Measurements from ENCODE around the gene AFG1L.

The AFG1L gene

GRCh38 chr6:108543175-108543940 is 248.5 kb downstream of the AFG1L start:
- Histone ChIP-seq H3K27me3 (ENCODE audit: insufficient read depth, poor library complexity, severe bottlenecking) (no peaks in the 10 kb centered on the region), H3K27ac (replicated peaks) (no peak overlapping the region), H3K4me3 (replicated peaks; ENCODE audit: insufficient read depth, low read length) (no peak overlapping the region)
- no peak for TF ChIP-seq POLR2AphosphoS5 (IDR thresholded peaks at IDR 0.05; ENCODE audit: low read depth)
- TF ChIP-seq GABPA (IDR thresholded peaks at IDR 0.05; ENCODE audit: low read depth), result no peak
- TF ChIP-seq CTCF (IDR thresholded peaks at IDR 0.05; ENCODE audit: insufficient read depth, low read length), result no peak
- no peak for TF ChIP-seq REST (IDR thresholded peaks at IDR 0.05; ENCODE audit: insufficient replicate concordance, low read depth)
- no peak for TF ChIP-seq SPI1 (IDR thresholded peaks at IDR 0.05; ENCODE audit: borderline replicate concordance, low read depth)
- DNase-seq (ENCODE audit: low read depth in 1 of 2, low spot score in 1 of 2), result no peak

DNA sequence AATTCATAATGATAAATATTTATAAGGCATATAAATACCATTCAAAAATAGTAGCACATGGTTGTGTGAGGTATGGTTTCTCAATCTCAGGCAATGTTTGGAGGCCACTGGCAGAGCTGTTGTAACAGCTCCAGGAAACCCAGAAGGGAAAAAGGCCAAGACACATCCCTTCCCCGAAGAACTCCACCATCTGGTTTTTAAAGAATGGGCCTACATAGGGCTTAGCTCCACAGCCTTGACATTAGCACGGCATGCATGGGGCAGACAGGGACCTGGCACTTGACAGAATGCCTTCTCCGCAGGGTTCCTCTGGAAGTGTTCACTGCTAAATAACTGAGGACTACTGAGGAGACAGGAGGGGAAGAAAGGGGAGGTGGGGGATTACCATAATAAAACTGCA is 249.8 kb downstream of the AFG1L start:
- Histone ChIP-seq H3K27me3 (ENCODE audit: insufficient read depth, poor library complexity, severe bottlenecking) (no peaks in the 10 kb centered on the region), H3K27ac (replicated peaks) (no peak overlapping the region), H3K4me3 (replicated peaks; ENCODE audit: insufficient read depth, low read length) (no peak overlapping the region)
- TF ChIP-seq SPI1 (IDR thresholded peaks at IDR 0.05; ENCODE audit: borderline replicate concordance, low read depth) (no peak), CTCF (IDR thresholded peaks at IDR 0.05; ENCODE audit: insufficient read depth, low read length) (no peak), REST (IDR thresholded peaks at IDR 0.05; ENCODE audit: insufficient replicate concordance, low read depth) (no peak), GABPA (IDR thresholded peaks at IDR 0.05; ENCODE audit: low read depth) (no peak), POLR2AphosphoS5 (IDR thresholded peaks at IDR 0.05; ENCODE audit: low read depth) (no peak)
- DNase-seq (ENCODE audit: low read depth in 1 of 2, low spot score in 1 of 2), result no peak

- Histone ChIP-seq H3K27me3 (ENCODE audit: insufficient read depth, poor library complexity, severe bottlenecking) (no peaks in the 10 kb centered on the region), H3K4me3 (replicated peaks; ENCODE audit: insufficient read depth, low read length) (no peak overlapping the region), H3K27ac (replicated peaks) (no peak overlapping the region)
- TF ChIP-seq REST (IDR thresholded peaks at IDR 0.05; ENCODE audit: insufficient replicate concordance, low read depth), result no peak
- TF ChIP-seq SPI1 (IDR thresholded peaks at IDR 0.05; ENCODE audit: borderline replicate concordance, low read depth), result peak; percentile 41; the same call in 1 of the 2 replicates
- peak in 1 of 2 experiments; percentile 21 for DNase-seq (ENCODE audit: low read depth in 1 of 2, low spot score in 1 of 2)
These were observed 251.5 kb downstream of the AFG1L start for GRCh38 chr6:108546079-108547049.

All from HL-60 (cell line).